HCT116 (cell line): ENCODE results near the gene RPH3AL. TPM values are rescaled to one million over a fixed set of nuclear protein-coding genes. Genes with fewer than 3 reads are reported as not detected.

Source experiments
- ATAC-seq: fragments of 200-7000 bp; cut with Tn5 transposase; 2 replicates; pipeline ENCODE4 v1.9.1; 2020; ENCODE audit warnings: mild to moderate bottlenecking, moderate library complexity
- BruUV-seq: library from RNA; stranded (reverse); fragments of 400-500 nt; replicated peaks from 2 replicates; lab custom pipeline; 2021; lab: Mats Ljungman, UMichigan
- CTCF ChIA-PET: fragments of 300-600 bp; sonication (Branson Sonifier 250); formaldehyde crosslinking; loops from one replicate; lab custom pipeline; 2021; ENCODE audit warnings: antibody characterized with exemption; lab: Charles Lee
- POLR2A ChIA-PET: fragments of 300-600, 350-600 bp; sonication (Branson Sonifier 250); formaldehyde crosslinking; loops from one replicate; lab custom pipeline; 2021; ENCODE audit warnings: antibody characterized with exemption; lab: Charles Lee
- RAD21 ChIA-PET, 2 experiments: fragments of 300-600 bp; sonication (Branson Sonifier 250); formaldehyde crosslinking; loops; one replicate each; lab custom pipeline; 2023; ENCODE audit warnings: low total read pairs in 2 of 2; ENCODE audit not compliant: uncharacterized antibody in 2 of 2, unreplicated experiment in 2 of 2, low non-redundant PET in 1 of 2; lab: Charles Lee
- DNase-seq: peaks from one replicate; pipeline ENCODE4 v3.0.0-alpha.2; 2010; ENCODE audit warnings: low read depth, low spot score
- H2AFZ ChIP-seq: fragments of 200-600 bp; shearing (Covaris generic), sonication (generic); 2 replicates; pipeline ENCODE4 v1.6.1; 2017; ENCODE audit warnings: low read depth, mixed run types, mixed read lengths, antibody characterized with exemption, low read length; ENCODE audit not compliant: poor library complexity, severe bottlenecking
- H3K27ac ChIP-seq: 2 replicates; pipeline ENCODE4 v1.5.1; 2012; ENCODE audit warnings: low read depth, low read length
- H3K27me3 ChIP-seq: fragments of 200-600 bp; sonication (generic); 2 replicates; pipeline ENCODE4 v1.6.1; 2016; ENCODE audit warnings: mixed run types, low read length, mixed read lengths; ENCODE audit not compliant: insufficient read depth
- H3K36me3 ChIP-seq, 2 experiments: fragments of 200-500 bp in 1 of 2; fragments of 200-600 bp in 1 of 2; sonication (Bioruptor generic) in 1 of 2; sonication (generic) in 1 of 2; 2 replicates each; pipeline versions ENCODE4 v1.5.1 to v1.6.1; 2014 to 2016; ENCODE audit warnings: low read length in 2 of 2, inconsistent platforms in 1 of 2, mixed read lengths in 1 of 2, mixed run types in 1 of 2; ENCODE audit not compliant: insufficient read depth in 2 of 2, control insufficient read depth in 1 of 2
- H3K4me1 ChIP-seq, 2 experiments: fragments of 200-600 bp in 1 of 2; sonication (generic) in 1 of 2; 2 replicates each; pipeline versions ENCODE4 v1.5.1 to v1.6.1; 2012 to 2017; ENCODE audit warnings: low read length in 2 of 2, inconsistent platforms in 1 of 2, mild to moderate bottlenecking in 1 of 2, mixed read lengths in 1 of 2, mixed run types in 1 of 2, moderate library complexity in 1 of 2; ENCODE audit not compliant: insufficient read depth in 2 of 2, control insufficient read depth in 1 of 2
- H3K4me2 ChIP-seq: fragments of 200-600 bp; sonication (generic); 2 replicates; pipeline ENCODE4 v1.6.1; 2017; ENCODE audit warnings: mixed run types, low read length, mixed read lengths
- H3K4me3 ChIP-seq, 2 experiments: fragments of 200-600 bp in 1 of 2; sonication (generic) in 1 of 2; replicated peaks in 1 of 2; 2 replicates each; pipeline ENCODE4 v1.5.1; 2011 to 2016; ENCODE audit warnings: low read length in 2 of 2, control low read depth in 1 of 2, low read depth in 1 of 2, mild to moderate bottlenecking in 1 of 2, mixed read lengths in 1 of 2, mixed run types in 1 of 2
- H3K79me2 ChIP-seq: fragments of 200-600 bp; sonication (generic); 2 replicates; pipeline ENCODE4 v1.6.1; 2017; ENCODE audit warnings: mild to moderate bottlenecking, mixed run types, low read length, moderate library complexity, mixed read lengths; ENCODE audit not compliant: insufficient read depth
- H3K9ac ChIP-seq: fragments of 200-600 bp; sonication (generic); 2 replicates; pipeline ENCODE4 v1.6.1; 2016; ENCODE audit warnings: low read length, mixed read lengths
- H3K9me2 ChIP-seq: fragments of 200-600 bp; sonication (generic), shearing (Covaris generic); 2 replicates; pipeline ENCODE4 v1.6.1; 2017; ENCODE audit warnings: mixed run types, mild to moderate bottlenecking, moderate library complexity; ENCODE audit not compliant: insufficient read depth
- H3K9me3 ChIP-seq, 2 experiments: fragments of 200-500 bp in 1 of 2; fragments of 200-600 bp in 1 of 2; sonication (Bioruptor generic) in 1 of 2; sonication (generic) in 1 of 2; 2 replicates each; pipeline ENCODE4 v1.6.1; 2014 to 2017; ENCODE audit warnings: low read length in 2 of 2, mixed read lengths in 2 of 2, inconsistent platforms in 1 of 2, low read depth in 1 of 2, mild to moderate bottlenecking in 1 of 2, mixed run types in 1 of 2, moderate library complexity in 1 of 2; ENCODE audit not compliant: control insufficient read depth in 1 of 2, insufficient read depth in 1 of 2
- H4K20me1 ChIP-seq: fragments of 200-600 bp; sonication (generic), shearing (Covaris generic); 2 replicates; pipeline ENCODE4 v1.6.1; 2017; ENCODE audit warnings: mixed run types, mild to moderate bottlenecking, moderate library complexity; ENCODE audit not compliant: insufficient read depth
- CBX3 ChIP-seq: IDR thresholded peaks from 2 replicates; pipeline ENCODE4 v1.6.1; 2012; ENCODE audit warnings: low read depth
- ELF1 ChIP-seq: IDR thresholded peaks from 2 replicates; pipeline ENCODE4 v1.6.1; 2012; ENCODE audit warnings: low read depth, borderline replicate concordance
- EZH2phosphoT487 ChIP-seq: fragments of 200-600 bp; IDR thresholded peaks from 2 replicates; pipeline ENCODE4 v1.6.1; 2018; ENCODE audit warnings: antibody characterized with exemption, borderline replicate concordance
- FOSL1 ChIP-seq: IDR thresholded peaks from 2 replicates; pipeline ENCODE4 v1.6.1; 2012; ENCODE audit warnings: low read depth
- POLR2AphosphoS5 ChIP-seq: IDR thresholded peaks from 2 replicates; pipeline ENCODE4 v1.6.1; 2011; ENCODE audit warnings: mild to moderate bottlenecking, low read depth, low read length, moderate library complexity
- SIN3A ChIP-seq: IDR thresholded peaks from 2 replicates; pipeline ENCODE4 v1.6.1; 2012; ENCODE audit warnings: low read depth
- SP1 ChIP-seq: IDR thresholded peaks from 2 replicates; pipeline ENCODE4 v1.6.1; 2012; ENCODE audit warnings: low read depth
- SRF ChIP-seq: IDR thresholded peaks from 2 replicates; pipeline ENCODE4 v1.6.1; 2012; ENCODE audit warnings: low read depth
- YY1 ChIP-seq: IDR thresholded peaks from 2 replicates; pipeline ENCODE4 v1.6.1; 2011; ENCODE audit warnings: low read length, low read depth, moderate library complexity, mild to moderate bottlenecking; ENCODE audit not compliant: insufficient replicate concordance; ENCODE audit errors: extremely low read depth
- ZNF274 ChIP-seq: fragments of 200-500 bp; sonication (Bioruptor generic); IDR thresholded peaks from 2 replicates; pipeline ENCODE4 v1.6.1; 2014; ENCODE audit warnings: mild to moderate bottlenecking, low read depth, low read length, inconsistent platforms
- intact Hi-C: fragments of 100-400 bp; cut with micrococcal nuclease; formaldehyde crosslinking; loops from 2 replicates; pipeline ENCODE4 v1.10.0; 2022
- total RNA-seq: library from RNA; stranded (reverse); gene quantifications from one replicate; pipeline ENCODE4 v1.2.1, GENCODE V29; 2021; ENCODE audit not compliant: unreplicated experiment
- TF ChIP-seq, protein P1 (sequence below): IDR thresholded peaks from 2 replicates; pipeline ENCODE4 v1.6.1; 2012
- TF ChIP-seq, protein P2 (sequence below): IDR thresholded peaks from 2 replicates; pipeline ENCODE4 v1.6.1; 2012
- TF ChIP-seq, protein P3 (sequence below), 3 experiments: fragments of 200-600 bp in 1 of 3; sonication (generic) in 1 of 3; IDR thresholded peaks in 2 of 3; conservative IDR thresholded peaks in 1 of 3; 2 replicates each; pipeline ENCODE4 v1.5.1; 2012 to 2017; ENCODE audit warnings: low read depth in 2 of 3, low read length in 2 of 3, antibody characterized with exemption in 1 of 3, borderline replicate concordance in 1 of 3, control low read depth in 1 of 3, mild to moderate bottlenecking in 1 of 3, mixed read lengths in 1 of 3, mixed run types in 1 of 3, moderate library complexity in 1 of 3; ENCODE audit not compliant: insufficient read depth in 1 of 3

RPH3AL gene
- total RNA-seq, 1 experiment from 2014 or later: 17.0 TPM

DNA sequence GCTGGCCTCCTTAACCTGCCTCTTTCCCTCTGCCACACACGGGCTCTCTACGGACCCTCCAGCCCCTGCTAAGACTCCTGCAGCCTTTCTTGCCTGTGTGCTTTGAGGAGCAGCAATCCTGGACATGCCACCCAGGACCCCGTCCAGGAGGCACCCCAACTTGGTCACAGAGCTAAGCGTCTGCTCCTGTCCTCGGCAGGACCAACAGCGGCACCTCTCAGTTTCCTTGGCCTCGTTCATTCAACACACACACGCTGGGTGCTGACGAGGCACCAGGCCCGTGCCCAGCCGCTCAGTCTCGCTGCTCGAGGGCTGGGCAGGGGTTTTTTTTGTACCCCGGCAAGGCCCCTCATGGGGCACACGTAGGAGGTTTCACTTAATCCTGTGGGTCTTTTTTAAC, 15.2 kb downstream of the RPH3AL start (continued):
- TF ChIP-seq YY1: no peak
- TF ChIP-seq SP1: no peak
- TF ChIP-seq POLR2AphosphoS5: no peak
- TF ChIP-seq, protein P1, sequence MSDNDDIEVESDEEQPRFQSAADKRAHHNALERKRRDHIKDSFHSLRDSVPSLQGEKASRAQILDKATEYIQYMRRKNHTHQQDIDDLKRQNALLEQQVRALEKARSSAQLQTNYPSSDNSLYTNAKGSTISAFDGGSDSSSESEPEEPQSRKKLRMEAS: no peak

- intact Hi-C loops: no loop called here
These were observed 15.6 kb downstream of the RPH3AL start for GRCh38 chr17:337022-337420.

More at GRCh38 chr17:337022-337420, 15.6 kb downstream of the RPH3AL start:
- RAD21 ChIA-PET: no interaction called here
- DNase-seq (no peak), ATAC-seq (no peak)
- Histone ChIP-seq H2AFZ (no peak overlapping the region), H3K79me2 (no peaks in the 10 kb centered on the region), H3K9ac (no peak overlapping the region), H4K20me1 (no peaks in the 10 kb centered on the region), H3K27ac (no peak overlapping the region), H3K36me3 (no peaks in the 10 kb centered on the region), H3K9me3 (no peaks in the 10 kb centered on the region), H3K27me3 (no peaks in the 10 kb centered on the region), H3K4me1 (no peaks in the 10 kb centered on the region), H3K4me2 (no peak overlapping the region), H3K4me3 (no peak overlapping the region), H3K9me2 (no peaks in the 10 kb centered on the region)
- CTCF ChIA-PET: no interaction called here
- no TSS peak for BruUV-seq
- POLR2A ChIA-PET: no interaction called here
- no peak for TF ChIP-seq ELF1
- TF ChIP-seq, protein P2, sequence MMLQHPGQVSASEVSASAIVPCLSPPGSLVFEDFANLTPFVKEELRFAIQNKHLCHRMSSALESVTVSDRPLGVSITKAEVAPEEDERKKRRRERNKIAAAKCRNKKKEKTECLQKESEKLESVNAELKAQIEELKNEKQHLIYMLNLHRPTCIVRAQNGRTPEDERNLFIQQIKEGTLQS: no peak
- TF ChIP-seq EZH2phosphoT487: no peak
- no peak for TF ChIP-seq POLR2AphosphoS5
- TF ChIP-seq SRF: no peak
- no peak for TF ChIP-seq CBX3
- no peak for TF ChIP-seq SIN3A
- TF ChIP-seq, protein P3, sequence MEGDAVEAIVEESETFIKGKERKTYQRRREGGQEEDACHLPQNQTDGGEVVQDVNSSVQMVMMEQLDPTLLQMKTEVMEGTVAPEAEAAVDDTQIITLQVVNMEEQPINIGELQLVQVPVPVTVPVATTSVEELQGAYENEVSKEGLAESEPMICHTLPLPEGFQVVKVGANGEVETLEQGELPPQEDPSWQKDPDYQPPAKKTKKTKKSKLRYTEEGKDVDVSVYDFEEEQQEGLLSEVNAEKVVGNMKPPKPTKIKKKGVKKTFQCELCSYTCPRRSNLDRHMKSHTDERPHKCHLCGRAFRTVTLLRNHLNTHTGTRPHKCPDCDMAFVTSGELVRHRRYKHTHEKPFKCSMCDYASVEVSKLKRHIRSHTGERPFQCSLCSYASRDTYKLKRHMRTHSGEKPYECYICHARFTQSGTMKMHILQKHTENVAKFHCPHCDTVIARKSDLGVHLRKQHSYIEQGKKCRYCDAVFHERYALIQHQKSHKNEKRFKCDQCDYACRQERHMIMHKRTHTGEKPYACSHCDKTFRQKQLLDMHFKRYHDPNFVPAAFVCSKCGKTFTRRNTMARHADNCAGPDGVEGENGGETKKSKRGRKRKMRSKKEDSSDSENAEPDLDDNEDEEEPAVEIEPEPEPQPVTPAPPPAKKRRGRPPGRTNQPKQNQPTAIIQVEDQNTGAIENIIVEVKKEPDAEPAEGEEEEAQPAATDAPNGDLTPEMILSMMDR (IDR thresholded peaks at IDR 0.05 in 2 of 3, conservative IDR thresholded peaks at IDR 0.05 in 1 of 3; ENCODE audit: borderline replicate concordance in 1 of 3, insufficient read depth in 1 of 3, low read depth in 2 of 3, low read length in 2 of 3): no peak
- no peak for TF ChIP-seq ZNF274
- no peak for TF ChIP-seq FOSL1
